WTC11 (cell line): Measurements from ENCODE around the gene ERH.

Experiments used
- CTCF ChIP-seq: fragments of 200-600 bp; IDR thresholded peaks from 2 replicates; pipeline ENCODE4 v1.8.0; 2022; ENCODE audit warnings: antibody characterized with exemption
- ETV6 ChIP-seq: sonication (generic); formaldehyde crosslinking; IDR thresholded peaks from 2 replicates; pipeline ENCODE4 v1.8.1; 2022; ENCODE audit warnings: mild to moderate bottlenecking, missing genetic modification reagents
- OVOL2 ChIP-seq: fragments of 250-450 bp; sonication (Bioruptor Pico); IDR thresholded peaks from 2 replicates; pipeline ENCODE4 v1.9.0; 2021; ENCODE audit warnings: mild to moderate bottlenecking, borderline replicate concordance
- SP1 ChIP-seq: sonication (generic); formaldehyde crosslinking; conservative IDR thresholded peaks from 2 replicates; pipeline ENCODE4 v1.8.1; 2022; ENCODE audit warnings: missing genetic modification reagents
- TF ChIP-seq, protein P1 (sequence below): sonication (generic); formaldehyde crosslinking; IDR thresholded peaks from 2 replicates; pipeline ENCODE4 v1.8.1; 2022; ENCODE audit warnings: low read depth, missing genetic modification reagents, borderline replicate concordance

GRCh38 chr14:69430306-69430939 is 32.3 kb upstream of the ERH start:
- TF ChIP-seq CTCF: no peak
- no peak for TF ChIP-seq SP1 (CRISPR knock-in tag)
- TF ChIP-seq OVOL2: no peak
- TF ChIP-seq, protein P1, sequence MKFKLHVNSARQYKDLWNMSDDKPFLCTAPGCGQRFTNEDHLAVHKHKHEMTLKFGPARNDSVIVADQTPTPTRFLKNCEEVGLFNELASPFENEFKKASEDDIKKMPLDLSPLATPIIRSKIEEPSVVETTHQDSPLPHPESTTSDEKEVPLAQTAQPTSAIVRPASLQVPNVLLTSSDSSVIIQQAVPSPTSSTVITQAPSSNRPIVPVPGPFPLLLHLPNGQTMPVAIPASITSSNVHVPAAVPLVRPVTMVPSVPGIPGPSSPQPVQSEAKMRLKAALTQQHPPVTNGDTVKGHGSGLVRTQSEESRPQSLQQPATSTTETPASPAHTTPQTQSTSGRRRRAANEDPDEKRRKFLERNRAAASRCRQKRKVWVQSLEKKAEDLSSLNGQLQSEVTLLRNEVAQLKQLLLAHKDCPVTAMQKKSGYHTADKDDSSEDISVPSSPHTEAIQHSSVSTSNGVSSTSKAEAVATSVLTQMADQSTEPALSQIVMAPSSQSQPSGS (CRISPR knock-in tag): no peak
- TF ChIP-seq ETV6 (CRISPR knock-in tag): no peak
